Coronary artery (tissue), 2 donors: Measurements from ENCODE around the gene FECH.

Source experiments
- DNase-seq: peaks from one replicate; pipeline ENCODE4 v3.0.0-alpha.2; 2017; ENCODE audit warnings: low spot score
- H3K27ac ChIP-seq, 2 donors: fragments of 200-600 bp; sonication (generic); one replicate each; pipeline ENCODE4 v1.5.1; 2016 to 2019
- H3K4me3 ChIP-seq: fragments of 200-600 bp; sonication (generic); 2 replicates; pipeline ENCODE4 v1.5.1; 2016; ENCODE audit warnings: mild to moderate bottlenecking, moderate library complexity
- CTCF ChIP-seq: fragments of 200-600 bp; sonication (generic); IDR thresholded peaks from one replicate; pipeline ENCODE4 v1.5.1; 2019; ENCODE audit warnings: antibody characterized with exemption

Gene FECH

GRCh38 chr18:57550510-57550909 lies 36.0 kb downstream of the FECH start:
- no peak overlapping the region for H3K27ac ChIP-seq
- H3K4me3 ChIP-seq: no peak overlapping the region
- DNase-seq: no peak
- TF ChIP-seq CTCF: no peak

- H3K27ac ChIP-seq: no peak overlapping the region
- TF ChIP-seq CTCF: no peak
- no peak for DNase-seq
- H3K4me3 ChIP-seq: no peak overlapping the region
These were observed 39.2 kb downstream of the FECH start for GRCh38 chr18:57547260-57547659.

- TF ChIP-seq CTCF: no peak
- no peak overlapping the region for H3K27ac ChIP-seq
- no peak for DNase-seq
- no peak overlapping the region for H3K4me3 ChIP-seq
These were observed 41.4 kb downstream of the FECH start for GRCh38 chr18:57544936-57545660.

GRCh38 chr18:57543560-57543959 lies 42.9 kb downstream of the FECH start:
- TF ChIP-seq CTCF: no peak
- H3K27ac ChIP-seq: no peak overlapping the region
- DNase-seq: no peak
- H3K4me3 ChIP-seq: no peak overlapping the region

GRCh38 chr18:57542812-57543427 lies 43.6 kb downstream of the FECH start:
- TF ChIP-seq CTCF: no peak
- no peak overlapping the region for H3K27ac ChIP-seq
- no peak for DNase-seq
- H3K4me3 ChIP-seq: no peak overlapping the region

GRCh38 chr18:57542126-57542525 lies 44.4 kb downstream of the FECH start:
- no peak overlapping the region for H3K4me3 ChIP-seq
- no peak overlapping the region for H3K27ac ChIP-seq
- no peak for DNase-seq

More at GRCh38 chr18:57542126-57542525, 44.4 kb downstream of the FECH start:
- no peak for TF ChIP-seq CTCF
